Amniotic stem cell (primary cell): ENCODE measurements around the gene TRIM54.
A peak's percentile ranks its signal among the peaks of the same experiment; 100 is the strongest.
"Not testable (repeated sequence)": the region's sequence is repeated elsewhere in the genome, so short reads cannot be mapped to it uniquely, and the experiment has no call there.

Experiments used
- DNase-seq: peaks from one replicate; lab custom pipeline; 2025; lab: John Stamatoyannopoulos, UW

The TRIM54 gene

DNA sequence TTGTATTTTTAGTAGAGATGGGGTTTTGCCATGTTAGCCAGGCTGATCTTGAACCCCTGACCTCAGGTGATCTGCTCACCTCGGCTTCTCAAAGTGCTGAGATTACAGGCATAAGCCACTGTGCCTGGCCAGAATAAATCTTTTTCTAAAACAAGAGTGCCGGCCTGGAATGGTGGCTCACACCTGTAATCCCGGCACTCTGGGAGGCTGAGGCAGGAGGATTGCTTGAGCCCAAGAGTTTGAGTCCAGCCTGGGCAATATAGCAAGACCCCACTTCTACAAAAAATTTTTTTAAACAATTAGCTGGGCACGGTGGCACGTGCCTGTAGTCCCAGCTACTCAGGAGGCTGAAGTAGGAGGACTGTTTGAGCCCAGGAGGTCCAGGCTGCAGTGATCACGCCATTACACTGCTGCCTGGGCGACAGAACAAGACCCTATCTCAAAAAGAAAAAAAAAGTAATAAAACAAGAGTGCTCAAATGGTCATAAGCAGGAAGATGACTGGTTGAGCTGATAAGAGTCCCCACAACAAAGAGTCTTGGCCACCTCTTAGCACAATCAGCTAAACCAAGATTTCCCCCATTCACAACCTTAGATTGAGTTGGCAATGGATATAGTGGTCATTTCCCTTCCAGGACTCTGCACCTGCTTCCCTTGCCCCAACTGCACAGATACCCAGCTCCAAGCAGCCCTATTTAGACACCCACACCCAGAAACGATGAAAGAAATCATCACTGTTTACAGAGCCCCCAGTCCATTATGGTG lies 31.8 kb downstream of the TRIM54 start:
- no peak for DNase-seq

DNA sequence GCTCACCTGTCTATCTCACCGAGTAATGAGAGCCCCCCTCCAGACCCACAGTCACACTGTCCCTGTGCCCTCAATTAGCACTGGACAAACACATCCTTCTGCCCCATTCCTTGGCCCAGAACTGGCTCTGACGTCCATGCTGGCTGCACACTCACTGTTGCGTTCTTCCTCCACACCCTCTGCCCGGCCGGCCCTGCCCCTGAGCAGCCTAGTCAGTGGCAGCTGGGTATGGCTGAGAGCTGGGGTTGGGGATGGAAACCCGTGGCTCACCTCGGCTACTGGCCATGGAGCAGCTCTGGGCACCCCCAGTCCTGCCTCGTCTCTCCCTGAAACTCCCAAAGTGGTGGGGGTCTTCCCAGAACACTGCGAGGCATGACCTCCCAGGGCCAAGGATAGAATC lies 32.5 kb downstream of the TRIM54 start:
- DNase-seq: no peak

DNA sequence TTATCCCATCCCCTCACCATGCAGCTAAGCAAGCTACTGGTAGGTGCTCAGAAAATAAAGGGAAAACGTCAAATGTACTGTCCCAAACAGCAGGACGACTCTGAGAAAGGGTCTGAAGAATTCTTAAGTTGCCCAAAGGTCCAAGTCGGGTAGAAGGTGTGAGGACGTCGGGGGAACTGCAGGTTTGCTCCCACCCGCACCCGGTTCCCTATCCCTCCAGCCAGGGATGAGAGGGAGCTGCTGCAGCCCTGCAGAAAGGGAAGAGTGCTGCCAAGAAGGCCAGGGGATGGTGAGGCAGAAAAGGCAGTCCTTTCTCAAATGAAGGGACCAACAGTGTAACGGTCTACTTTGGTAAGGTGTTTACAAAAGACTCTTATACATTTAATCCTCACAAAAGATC lies 32.9 kb downstream of the TRIM54 start:
- DNase-seq: no peak

GRCh38 chr2:27316655-27317412 lies 34.6 kb downstream of the TRIM54 start:
- DNase-seq: no peak

GRCh38 chr2:27319839-27320238 lies 37.6 kb downstream of the TRIM54 start:
- DNase-seq: not testable (repeated sequence)

DNA sequence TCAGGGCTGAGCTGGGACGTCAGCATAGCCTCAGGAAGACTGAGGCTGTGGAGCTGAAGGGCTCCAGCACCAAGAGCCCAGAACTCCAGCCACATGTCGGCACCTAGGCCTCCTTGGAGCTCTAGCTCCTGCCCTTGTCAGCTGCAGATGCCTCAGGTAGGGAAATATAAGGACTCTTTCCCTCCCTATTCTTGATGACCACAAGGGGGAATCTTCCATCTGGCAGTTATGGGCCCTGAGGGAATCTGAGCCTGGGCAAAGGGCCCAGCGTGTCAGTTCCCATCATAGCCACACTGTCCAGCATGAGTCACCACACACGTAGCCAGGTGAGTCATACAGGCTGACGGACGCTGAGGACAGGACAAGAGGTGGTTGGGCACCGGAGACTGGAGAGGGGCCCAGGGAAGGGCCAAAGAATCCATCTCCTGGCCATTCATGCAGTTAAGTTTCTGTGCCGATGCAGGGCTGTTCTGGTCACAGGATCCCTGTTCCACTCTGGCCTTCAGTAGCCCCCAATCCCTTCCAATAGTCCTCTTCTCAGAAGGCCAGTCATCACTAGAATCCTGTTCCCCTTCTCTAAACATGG lies 38.8 kb downstream of the TRIM54 start:
- peak; percentile 95 for DNase-seq

DNA sequence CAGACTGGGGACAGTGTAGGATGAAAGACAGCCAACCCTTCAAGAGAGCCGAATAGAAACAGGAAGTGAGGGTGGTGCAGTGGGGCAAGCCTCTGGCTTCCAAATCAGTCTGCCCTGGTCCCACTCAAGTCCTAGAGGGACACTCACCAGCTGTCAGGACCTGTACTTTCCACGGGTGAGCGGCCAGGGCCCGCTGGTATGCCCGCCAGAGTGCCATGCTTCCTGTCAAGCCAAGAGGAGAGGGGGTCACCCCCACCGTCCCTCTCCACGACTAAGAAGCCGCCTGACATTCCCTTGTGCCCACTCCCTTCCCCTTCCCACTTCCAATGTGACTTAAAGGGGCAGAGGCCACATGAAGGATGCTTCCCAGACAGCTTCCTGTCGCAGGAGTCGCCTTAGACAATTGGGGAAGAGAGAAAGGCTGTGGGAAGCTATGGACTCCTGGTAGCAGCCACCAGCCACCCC lies 40.1 kb downstream of the TRIM54 start:
- no peak for DNase-seq

GRCh38 chr2:27322766-27323595 lies 40.8 kb downstream of the TRIM54 start, which contains the start of gene MPV17:
MPV17 (minus strand) TSS chr2:27323097; CDS start chr2:27322517, 580 bp downstream.
- DNase-seq: peak; percentile 86

DNA sequence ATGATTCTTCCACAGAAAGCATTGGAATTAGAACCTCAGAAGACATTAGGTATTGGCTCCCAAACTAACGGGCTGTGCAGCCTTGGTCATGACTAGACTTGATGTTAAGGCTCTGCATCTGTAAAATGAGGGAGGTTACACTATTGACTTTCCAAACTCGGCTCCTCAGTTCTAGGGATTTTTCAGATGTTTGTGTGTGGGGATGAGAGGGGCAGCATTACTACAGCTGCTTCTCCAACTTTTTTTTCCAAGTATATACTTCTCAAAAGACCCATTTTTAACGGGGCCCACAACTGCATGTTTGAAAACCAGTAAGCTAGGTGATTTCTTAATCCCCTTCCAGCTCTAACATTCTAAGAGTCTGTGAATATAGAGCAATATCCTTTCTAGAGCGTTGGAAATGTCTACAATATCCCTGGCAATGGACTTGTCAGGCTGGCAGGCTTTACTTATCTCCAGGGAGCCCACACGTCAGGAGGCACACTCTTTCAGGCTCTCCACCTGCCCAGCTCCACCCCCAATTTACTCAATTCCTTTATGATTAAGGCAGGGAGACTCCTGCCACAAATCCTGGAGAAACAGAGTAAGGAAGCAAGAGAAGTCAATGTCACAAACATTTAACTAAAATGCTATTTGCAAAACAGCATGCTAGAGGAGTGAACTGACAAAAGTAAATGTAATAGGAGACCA lies 41.5 kb downstream of the TRIM54 start:
- no peak for DNase-seq

DNA sequence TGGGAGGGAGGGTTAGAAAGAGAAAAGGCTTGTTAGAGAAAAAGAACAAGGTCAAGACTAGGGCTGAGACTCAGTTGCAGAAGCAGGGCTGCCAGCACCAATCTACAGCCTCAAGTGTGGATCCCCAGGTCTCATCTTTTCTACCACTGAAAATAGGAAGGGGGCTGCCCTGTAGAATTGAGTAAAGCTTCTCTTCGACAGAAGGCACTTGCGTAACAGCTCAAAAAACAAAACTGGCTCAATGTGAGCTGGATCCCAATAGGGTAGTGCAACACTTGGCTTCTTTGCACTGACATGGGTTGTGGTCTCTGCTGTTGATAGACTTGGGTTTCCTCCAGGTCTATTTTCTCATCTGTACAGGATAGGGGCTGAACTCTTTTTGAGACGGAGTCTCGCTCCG lies 42.5 kb downstream of the TRIM54 start:
- no peak for DNase-seq

- DNase-seq: no peak
Observed at GRCh38 chr2:27335311-27335710, 53.1 kb downstream of the TRIM54 start.

DNA sequence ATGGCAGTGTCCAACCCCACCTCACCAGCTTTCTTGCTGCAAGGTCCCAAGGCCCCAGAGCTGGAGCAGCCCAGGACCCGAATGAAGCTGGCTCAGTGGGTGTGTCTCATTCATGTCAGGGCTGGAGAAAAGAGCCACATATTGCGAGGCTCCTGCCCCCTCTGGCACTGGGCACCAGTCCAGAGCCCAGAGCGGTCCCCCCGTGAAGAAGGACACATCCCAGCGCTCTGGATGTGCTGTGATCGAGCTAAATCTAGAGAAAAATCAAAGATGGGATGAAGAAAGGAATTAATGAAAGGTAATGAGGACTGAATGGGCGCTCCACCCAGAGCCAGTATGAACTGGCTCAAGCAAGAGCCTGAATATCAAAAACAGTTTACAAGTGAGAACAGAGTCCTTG lies 53.9 kb downstream of the TRIM54 start:
- DNase-seq: no peak

- no peak for DNase-seq
Observed at GRCh38 chr2:27347641-27348040, 65.4 kb downstream of the TRIM54 start.

GRCh38 chr2:27350106-27350693 lies 68.0 kb downstream of the TRIM54 start:
- DNase-seq: no peak

- DNase-seq: no peak
Observed at GRCh38 chr2:27351802-27352598, 69.8 kb downstream of the TRIM54 start.

DNA sequence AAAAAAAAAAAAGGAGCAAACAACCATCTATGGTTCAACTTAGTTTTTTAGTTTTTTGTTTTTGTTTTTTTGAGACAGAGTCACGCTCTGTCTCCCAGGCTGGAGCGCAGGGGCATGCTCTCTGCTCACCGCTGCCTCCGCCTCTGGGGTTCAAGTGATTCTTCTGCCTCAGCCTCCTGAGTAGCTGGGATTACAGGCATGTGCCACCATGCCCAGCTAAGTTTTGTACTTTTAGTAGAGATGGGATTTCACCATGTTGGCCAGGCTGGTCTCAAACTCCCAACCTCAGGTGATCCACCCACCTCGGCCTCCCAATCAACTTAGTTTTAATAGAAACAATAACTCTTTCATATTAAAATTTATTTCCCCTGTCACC lies 71.1 kb downstream of the TRIM54 start:
- DNase-seq: not testable (repeated sequence)

DNA sequence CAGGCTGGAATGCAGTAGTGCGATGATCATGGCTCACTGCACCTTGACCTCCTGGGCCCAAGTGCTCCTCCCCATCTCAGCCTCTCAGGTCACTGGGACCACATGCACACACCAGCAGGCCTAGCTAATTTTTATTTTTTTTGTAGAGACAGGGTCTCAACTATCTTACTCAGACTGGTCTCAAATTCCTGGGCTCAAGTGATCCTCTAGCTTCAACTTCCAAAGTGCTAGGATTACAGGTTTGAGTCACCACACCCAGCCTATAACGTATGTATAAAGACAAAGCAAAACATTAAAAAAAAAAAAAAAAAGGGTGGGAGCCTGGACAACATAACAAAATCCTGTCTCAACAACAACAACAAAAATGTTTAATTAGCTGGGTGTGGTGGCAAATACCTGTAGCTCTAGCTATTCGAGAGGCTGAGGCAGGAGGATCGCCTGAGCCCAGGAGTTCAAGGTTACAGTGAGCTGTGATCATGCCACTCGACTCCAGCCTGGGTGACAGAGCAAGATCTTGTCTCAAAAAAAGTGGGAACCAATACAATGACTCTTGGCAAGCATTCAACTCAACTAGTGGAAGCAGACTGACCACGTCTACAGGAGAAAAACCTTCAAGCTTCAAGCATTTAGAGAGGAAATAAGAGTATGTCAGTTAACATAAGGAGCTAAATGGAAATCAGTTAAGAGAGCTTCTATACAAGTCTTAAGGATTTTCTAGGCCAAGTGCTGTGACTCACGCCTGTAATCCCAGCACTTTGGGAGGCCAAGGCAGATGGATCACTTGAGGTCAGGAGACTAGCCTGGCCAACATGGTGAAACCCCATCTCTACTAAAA lies 71.8 kb downstream of the TRIM54 start:
- no peak for DNase-seq

- no peak for DNase-seq
Observed at GRCh38 chr2:27354597-27354927, 72.3 kb downstream of the TRIM54 start.

GRCh38 chr2:27356056-27356381 lies 73.8 kb downstream of the TRIM54 start:
- peak; percentile 18 for DNase-seq
